ENCODE measurements around the gene APCDD1L. TPM values are rescaled to one million over a fixed set of nuclear protein-coding genes. Genes with fewer than 3 reads are reported as not detected.

Gene APCDD1L
- total and polyA plus RNA-seq, 4 donors: 1.3 to 14.6 (median 2.0) TPM

DNA sequence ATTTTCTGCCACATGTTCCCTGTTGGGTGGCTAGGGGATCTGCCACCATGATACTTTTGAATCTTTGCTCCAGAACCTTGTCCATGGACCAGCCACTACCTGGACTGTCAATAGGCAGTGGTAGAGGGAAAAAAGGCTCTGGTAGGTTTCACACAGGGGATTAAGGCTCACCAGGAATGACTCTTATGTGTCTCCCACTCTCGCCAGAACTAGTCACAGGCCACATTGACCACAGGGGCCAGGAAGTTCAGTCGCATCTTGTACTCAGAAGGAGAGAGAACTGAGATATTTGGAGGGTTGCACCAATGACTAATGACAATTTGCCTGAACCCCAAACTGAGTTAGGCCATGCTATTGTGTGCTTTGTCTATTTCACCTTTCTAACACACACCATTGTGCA, 23.6 kb upstream of the APCDD1L start:
- DNase-seq: no peak
- no peaks in the 10 kb centered on the region for H3K27me3 ChIP-seq (ENCODE audit: control insufficient read depth in 1 of 2, insufficient read depth in 2 of 2, low read length in 1 of 2)
- H3K27ac ChIP-seq (ENCODE audit: low read depth in 1 of 2, low read length in 2 of 2): no peak overlapping the region
- H3K36me3 ChIP-seq (ENCODE audit: control insufficient read depth in 1 of 2, insufficient read depth in 2 of 2, low read length in 1 of 2): no peaks in the 10 kb centered on the region
- no peaks in the 10 kb centered on the region for H3K4me1 ChIP-seq (ENCODE audit: control insufficient read depth in 1 of 2, insufficient read depth in 2 of 2, low read length in 2 of 2)
- peaks cover 6% of the 10 kb centered on the region for H3K9me3 ChIP-seq (ENCODE audit: control insufficient read depth, low read length)
- no peak overlapping the region for H3K4me3 ChIP-seq (ENCODE audit: low read length in 2 of 2)
- ATAC-seq (ENCODE audit: low FRiP score): no peak
- intact Hi-C loops (cut with DNase I): no loop called here
- WGBS, 2 donors: 96 to 98% methylated on average over 2 of the region's 2 CpGs

DNA sequence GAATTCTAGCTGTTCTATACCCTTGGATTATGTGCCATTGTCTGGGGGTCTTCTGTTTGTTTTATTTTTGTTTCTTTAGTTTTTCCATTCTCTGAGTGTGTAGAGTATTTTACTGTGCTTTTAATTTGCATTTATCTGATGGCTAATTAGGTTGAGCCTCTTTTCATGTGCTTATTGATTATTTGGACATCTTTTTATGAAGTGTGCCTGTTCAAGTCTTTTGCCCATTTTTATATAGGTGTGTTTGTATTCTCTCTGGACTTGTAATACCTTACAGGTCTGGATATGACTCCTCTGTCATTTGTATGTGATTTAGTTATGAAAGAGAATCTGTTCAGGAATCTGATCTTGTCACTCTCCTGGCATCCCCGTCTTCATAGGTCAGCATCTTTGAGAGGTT, 22.6 kb upstream of the APCDD1L start:
- WGBS, 2 donors: 94 to 96% methylated on average over 1 of the region's 1 CpG
- ATAC-seq (ENCODE audit: low FRiP score): no peak
- intact Hi-C loops (cut with DNase I): no loop called here

DNA sequence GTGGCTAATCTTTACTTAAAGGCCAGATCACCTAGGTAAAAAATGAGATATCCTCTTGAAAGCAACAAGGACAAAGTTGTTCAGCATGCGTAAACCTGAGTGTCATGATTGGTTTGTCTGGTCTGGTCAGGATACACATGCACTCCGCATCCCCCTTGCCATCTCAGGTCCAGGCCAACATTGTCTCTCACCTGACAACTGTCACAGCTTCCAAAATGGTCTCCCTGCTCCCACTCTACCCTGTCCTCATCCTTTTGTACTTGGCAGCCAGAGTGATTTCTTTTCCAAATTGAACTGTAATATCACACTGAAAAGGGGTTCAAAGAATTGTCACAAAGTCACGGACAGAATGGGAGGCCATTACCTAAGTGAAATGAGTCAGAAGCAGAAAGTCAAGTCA, 21.1 kb upstream of the APCDD1L start:
- no peaks in the 10 kb centered on the region for H3K4me1 ChIP-seq (ENCODE audit: control insufficient read depth in 1 of 2, insufficient read depth in 2 of 2, low read length in 2 of 2)
- no peak overlapping the region for H3K4me3 ChIP-seq (ENCODE audit: low read length in 2 of 2)
- no peak overlapping the region for H3K27ac ChIP-seq (ENCODE audit: low read depth in 1 of 2, low read length in 2 of 2)
- H3K36me3 ChIP-seq (ENCODE audit: control insufficient read depth in 1 of 2, insufficient read depth in 2 of 2, low read length in 1 of 2): no peaks in the 10 kb centered on the region
- 96 to 97% methylated on average over 3 of the region's 3 CpGs for WGBS, 2 donors
- DNase-seq (no peak), ATAC-seq (ENCODE audit: low FRiP score) (no peak)
- no peaks in the 10 kb centered on the region for H3K27me3 ChIP-seq (ENCODE audit: control insufficient read depth in 1 of 2, insufficient read depth in 2 of 2, low read length in 1 of 2)
- H3K9me3 ChIP-seq (ENCODE audit: control insufficient read depth, low read length): peaks cover 12% of the 10 kb centered on the region
- intact Hi-C loops (cut with DNase I): no loop called here

More for the DNA sequence above, 22.6 kb upstream of the APCDD1L start:
- no peaks in the 10 kb centered on the region for H3K36me3 ChIP-seq (ENCODE audit: control insufficient read depth in 1 of 2, insufficient read depth in 2 of 2, low read length in 1 of 2)
- no peaks in the 10 kb centered on the region for H3K4me1 ChIP-seq (ENCODE audit: control insufficient read depth in 1 of 2, insufficient read depth in 2 of 2, low read length in 2 of 2)
- no peak for DNase-seq
- no peak overlapping the region for H3K4me3 ChIP-seq (ENCODE audit: low read length in 2 of 2)
- peaks cover 7% of the 10 kb centered on the region for H3K9me3 ChIP-seq (ENCODE audit: control insufficient read depth, low read length)
- H3K27ac ChIP-seq (ENCODE audit: low read depth in 1 of 2, low read length in 2 of 2): no peak overlapping the region
- no peaks in the 10 kb centered on the region for H3K27me3 ChIP-seq (ENCODE audit: control insufficient read depth in 1 of 2, insufficient read depth in 2 of 2, low read length in 1 of 2)

DNA sequence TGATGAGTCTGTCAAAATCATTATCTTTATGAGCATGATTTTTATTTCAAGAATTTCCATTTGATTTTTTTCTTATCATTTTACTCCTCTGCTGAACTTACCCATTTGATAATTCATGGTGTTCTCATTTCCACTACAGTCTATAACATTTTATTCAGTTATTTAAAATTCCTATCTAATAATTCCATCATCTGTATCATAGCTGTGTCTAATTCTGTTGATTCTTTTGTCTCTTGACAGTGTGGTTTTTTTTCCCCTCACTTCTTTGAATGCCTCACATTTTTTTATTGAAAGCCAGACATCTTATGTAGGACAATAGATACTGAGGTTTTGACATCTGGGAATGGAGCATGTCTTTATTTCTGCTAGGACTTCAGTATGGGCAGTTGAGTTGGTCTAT, 16.5 kb upstream of the APCDD1L start:
- DNase-seq (no peak), ATAC-seq (ENCODE audit: low FRiP score) (no peak)
- Histone ChIP-seq H3K27ac (ENCODE audit: low read depth in 1 of 2, low read length in 2 of 2) (no peak overlapping the region), H3K4me1 (ENCODE audit: control insufficient read depth in 1 of 2, insufficient read depth in 2 of 2, low read length in 2 of 2) (no peaks in the 10 kb centered on the region), H3K27me3 (ENCODE audit: control insufficient read depth in 1 of 2, insufficient read depth in 2 of 2, low read length in 1 of 2) (no peaks in the 10 kb centered on the region), H3K36me3 (ENCODE audit: control insufficient read depth in 1 of 2, insufficient read depth in 2 of 2, low read length in 1 of 2) (no peaks in the 10 kb centered on the region), H3K9me3 (ENCODE audit: control insufficient read depth, low read length) (peaks cover 6% of the 10 kb centered on the region), H3K4me3 (ENCODE audit: low read length in 2 of 2) (no peak overlapping the region)
- intact Hi-C loops (cut with DNase I): no loop called here

DNA sequence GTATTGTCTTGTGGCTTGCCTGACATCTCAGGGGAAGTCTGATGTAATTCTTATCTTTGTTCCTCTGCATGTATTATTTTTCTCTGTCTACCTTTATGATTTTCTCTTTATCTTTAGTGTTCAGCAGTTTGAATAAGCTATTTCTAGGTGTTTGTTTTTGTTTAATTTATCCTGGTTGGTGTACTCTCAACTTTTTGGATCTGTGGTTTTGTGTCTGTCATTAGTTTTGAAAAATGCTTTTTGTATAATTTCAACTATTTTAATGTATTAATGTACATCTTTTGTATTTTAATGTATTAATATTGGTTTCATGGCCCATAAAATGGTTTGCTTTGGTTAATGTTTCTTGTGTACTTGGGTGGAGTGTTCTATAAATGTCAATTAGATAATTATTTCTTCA, 15.9 kb upstream of the APCDD1L start:
- Histone ChIP-seq H3K36me3 (ENCODE audit: control insufficient read depth in 1 of 2, insufficient read depth in 2 of 2, low read length in 1 of 2) (no peaks in the 10 kb centered on the region), H3K27ac (ENCODE audit: low read depth in 1 of 2, low read length in 2 of 2) (no peak overlapping the region), H3K27me3 (ENCODE audit: control insufficient read depth in 1 of 2, insufficient read depth in 2 of 2, low read length in 1 of 2) (no peaks in the 10 kb centered on the region), H3K4me1 (ENCODE audit: control insufficient read depth in 1 of 2, insufficient read depth in 2 of 2, low read length in 2 of 2) (no peaks in the 10 kb centered on the region), H3K4me3 (ENCODE audit: low read length in 2 of 2) (no peak overlapping the region), H3K9me3 (ENCODE audit: control insufficient read depth, low read length) (peaks cover 6% of the 10 kb centered on the region)
- ATAC-seq (ENCODE audit: low FRiP score) (no peak), DNase-seq (no peak)
- intact Hi-C loops (cut with DNase I): no loop called here

DNA sequence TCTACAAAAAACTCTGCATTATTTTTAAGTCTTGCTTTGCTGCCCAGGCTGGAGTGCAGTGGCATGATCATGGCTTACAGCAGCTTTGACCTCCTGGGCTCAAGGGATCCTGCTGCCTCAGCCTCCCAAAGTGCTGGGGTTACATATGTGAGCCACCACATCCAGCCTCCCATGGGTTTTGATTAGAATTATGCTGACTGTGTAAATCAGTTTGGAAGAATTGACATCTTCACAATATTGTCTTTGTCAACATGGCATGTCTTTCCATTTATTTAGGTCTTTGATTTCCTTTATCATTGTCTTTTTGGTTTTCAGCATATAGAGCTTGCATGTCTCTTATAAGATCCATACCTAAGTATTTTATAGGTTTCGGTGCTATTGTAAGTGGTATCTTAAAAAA, 13.2 kb upstream of the APCDD1L start:
- Histone ChIP-seq H3K27me3 (ENCODE audit: control insufficient read depth in 1 of 2, insufficient read depth in 2 of 2, low read length in 1 of 2) (no peaks in the 10 kb centered on the region), H3K36me3 (ENCODE audit: control insufficient read depth in 1 of 2, insufficient read depth in 2 of 2, low read length in 1 of 2) (no peaks in the 10 kb centered on the region), H3K4me3 (ENCODE audit: low read length in 2 of 2) (no peak overlapping the region), H3K4me1 (ENCODE audit: control insufficient read depth in 1 of 2, insufficient read depth in 2 of 2, low read length in 2 of 2) (no peaks in the 10 kb centered on the region), H3K9me3 (ENCODE audit: control insufficient read depth, low read length) (peaks cover 5% of the 10 kb centered on the region), H3K27ac (ENCODE audit: low read depth in 1 of 2, low read length in 2 of 2) (no peak overlapping the region)
- 95 to 99% methylated on average over 1 of the region's 1 CpG for WGBS, 2 donors
- no peak for DNase-seq
- intact Hi-C loops (cut with DNase I): no loop called here
- ATAC-seq (ENCODE audit: low FRiP score): no peak

DNA sequence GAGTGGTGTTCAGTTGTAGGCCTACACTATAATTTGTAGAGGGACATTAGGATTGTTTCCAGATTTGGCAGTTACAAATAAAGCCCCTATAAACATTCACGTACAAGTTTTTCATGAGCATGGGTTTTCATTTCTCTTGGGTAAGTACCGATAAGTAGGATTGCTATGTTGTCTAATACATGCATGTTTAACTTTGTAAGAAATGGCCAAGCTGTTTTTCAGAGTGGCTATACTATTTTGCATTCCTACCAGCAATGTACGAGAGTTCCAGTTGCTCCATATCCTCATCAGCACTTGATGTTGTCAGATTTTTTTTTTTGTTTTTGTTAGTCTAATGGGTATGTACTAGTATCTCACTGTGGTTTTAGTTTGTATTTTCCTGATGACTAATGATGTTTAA, 11.2 kb upstream of the APCDD1L start:
- WGBS, 2 donors: 97 to 98% methylated on average over 3 of the region's 3 CpGs
- Histone ChIP-seq H3K9me3 (ENCODE audit: control insufficient read depth, low read length) (no peaks in the 10 kb centered on the region), H3K27ac (ENCODE audit: low read depth in 1 of 2, low read length in 2 of 2) (no peak overlapping the region), H3K4me3 (ENCODE audit: low read length in 2 of 2) (no peak overlapping the region), H3K4me1 (ENCODE audit: control insufficient read depth in 1 of 2, insufficient read depth in 2 of 2, low read length in 2 of 2) (no peaks in the 10 kb centered on the region), H3K36me3 (ENCODE audit: control insufficient read depth in 1 of 2, insufficient read depth in 2 of 2, low read length in 1 of 2) (no peaks in the 10 kb centered on the region), H3K27me3 (ENCODE audit: control insufficient read depth in 1 of 2, insufficient read depth in 2 of 2, low read length in 1 of 2) (no peaks in the 10 kb centered on the region)
- no peak for DNase-seq
- intact Hi-C loops (cut with DNase I): no loop called here
- no peak for ATAC-seq (ENCODE audit: low FRiP score)

DNA sequence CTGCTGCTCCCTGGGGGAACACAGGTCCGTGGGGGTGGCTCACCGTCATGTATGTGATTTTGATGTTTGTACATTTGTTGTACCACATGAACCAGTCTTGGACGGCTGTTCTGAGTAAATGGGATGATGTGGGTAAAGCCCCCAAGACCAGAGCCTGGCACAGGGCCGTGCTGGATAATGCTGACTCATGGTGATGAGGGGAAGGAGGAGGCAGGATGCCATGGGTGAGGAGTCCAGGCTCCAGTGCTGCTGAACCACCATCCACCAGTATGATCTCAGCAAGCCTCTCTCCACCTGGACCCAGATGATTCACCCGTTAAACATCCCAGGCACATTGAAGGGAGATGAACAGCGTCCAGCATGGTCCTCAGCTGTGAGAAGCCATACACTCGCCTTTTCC, 9.6 kb upstream of the APCDD1L start:
- no peak for ATAC-seq (ENCODE audit: low FRiP score)
- H3K4me3 ChIP-seq (ENCODE audit: low read length in 2 of 2): no peak overlapping the region
- H3K36me3 ChIP-seq (ENCODE audit: control insufficient read depth in 1 of 2, insufficient read depth in 2 of 2, low read length in 1 of 2): no peaks in the 10 kb centered on the region
- H3K4me1 ChIP-seq (ENCODE audit: control insufficient read depth in 1 of 2, insufficient read depth in 2 of 2, low read length in 2 of 2): no peaks in the 10 kb centered on the region
- H3K27me3 ChIP-seq (ENCODE audit: control insufficient read depth in 1 of 2, insufficient read depth in 2 of 2, low read length in 1 of 2): no peaks in the 10 kb centered on the region
- H3K27ac ChIP-seq (ENCODE audit: low read depth in 1 of 2, low read length in 2 of 2): no peak overlapping the region
- intact Hi-C loops (cut with DNase I): no loop called here
- DNase-seq: no peak
- no peaks in the 10 kb centered on the region for H3K9me3 ChIP-seq (ENCODE audit: control insufficient read depth, low read length)
- WGBS, 2 donors: 73 to 79% methylated on average over 7 of the region's 7 CpGs

DNA sequence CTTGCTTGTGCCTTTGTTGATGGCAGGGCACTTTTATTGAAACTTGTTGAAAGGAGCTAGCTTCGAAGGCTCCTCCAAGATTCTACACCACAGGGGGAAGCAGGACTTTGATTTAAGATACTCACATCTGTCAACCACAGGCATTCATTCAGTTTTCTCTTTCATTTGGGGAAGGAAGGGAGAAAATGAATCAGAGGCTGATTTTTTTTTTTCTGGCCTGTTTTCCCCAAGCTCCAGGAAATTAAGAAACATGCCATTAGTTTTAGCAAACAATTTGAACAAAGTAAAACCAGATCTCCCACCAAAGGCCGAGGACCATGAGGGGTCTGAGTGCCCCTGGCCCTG, 8.7 kb upstream of the APCDD1L start:
- intact Hi-C loops (cut with DNase I): no loop called here
- Histone ChIP-seq H3K27ac (ENCODE audit: low read depth in 1 of 2, low read length in 2 of 2) (no peak overlapping the region), H3K9me3 (ENCODE audit: control insufficient read depth, low read length) (no peaks in the 10 kb centered on the region), H3K4me1 (ENCODE audit: control insufficient read depth in 1 of 2, insufficient read depth in 2 of 2, low read length in 2 of 2) (no peaks in the 10 kb centered on the region), H3K4me3 (ENCODE audit: low read length in 2 of 2) (no peak overlapping the region), H3K36me3 (ENCODE audit: control insufficient read depth in 1 of 2, insufficient read depth in 2 of 2, low read length in 1 of 2) (no peaks in the 10 kb centered on the region), H3K27me3 (ENCODE audit: control insufficient read depth in 1 of 2, insufficient read depth in 2 of 2, low read length in 1 of 2) (no peaks in the 10 kb centered on the region)
- DNase-seq (no peak), ATAC-seq (ENCODE audit: low FRiP score) (no peak)
- 46 to 53% methylated on average over 2 of the region's 2 CpGs for WGBS, 2 donors

Measured in aorta (tissue), 5 donors.